ENCODE results near the gene CRIP2.

DNA sequence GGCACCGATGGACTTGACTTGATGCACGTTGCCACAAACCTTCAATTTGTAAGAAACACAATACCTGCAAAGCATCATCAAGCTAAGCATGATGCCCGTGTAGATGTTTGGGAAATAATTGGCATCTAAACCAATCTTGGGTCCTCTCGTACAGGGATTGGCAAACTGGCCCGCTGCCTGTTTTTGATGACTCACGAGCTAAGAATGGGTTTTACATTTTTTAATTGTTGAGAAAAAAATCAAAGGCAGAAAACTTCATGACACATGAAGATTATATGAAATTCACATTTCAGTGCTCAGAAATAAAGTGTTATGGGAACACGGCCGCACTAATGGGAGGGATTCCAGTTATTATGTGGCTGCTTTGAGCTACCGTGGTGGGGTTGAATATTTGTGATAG is 44.1 kb upstream of the CRIP2 start:
- TF ChIP-seq, protein P1, sequence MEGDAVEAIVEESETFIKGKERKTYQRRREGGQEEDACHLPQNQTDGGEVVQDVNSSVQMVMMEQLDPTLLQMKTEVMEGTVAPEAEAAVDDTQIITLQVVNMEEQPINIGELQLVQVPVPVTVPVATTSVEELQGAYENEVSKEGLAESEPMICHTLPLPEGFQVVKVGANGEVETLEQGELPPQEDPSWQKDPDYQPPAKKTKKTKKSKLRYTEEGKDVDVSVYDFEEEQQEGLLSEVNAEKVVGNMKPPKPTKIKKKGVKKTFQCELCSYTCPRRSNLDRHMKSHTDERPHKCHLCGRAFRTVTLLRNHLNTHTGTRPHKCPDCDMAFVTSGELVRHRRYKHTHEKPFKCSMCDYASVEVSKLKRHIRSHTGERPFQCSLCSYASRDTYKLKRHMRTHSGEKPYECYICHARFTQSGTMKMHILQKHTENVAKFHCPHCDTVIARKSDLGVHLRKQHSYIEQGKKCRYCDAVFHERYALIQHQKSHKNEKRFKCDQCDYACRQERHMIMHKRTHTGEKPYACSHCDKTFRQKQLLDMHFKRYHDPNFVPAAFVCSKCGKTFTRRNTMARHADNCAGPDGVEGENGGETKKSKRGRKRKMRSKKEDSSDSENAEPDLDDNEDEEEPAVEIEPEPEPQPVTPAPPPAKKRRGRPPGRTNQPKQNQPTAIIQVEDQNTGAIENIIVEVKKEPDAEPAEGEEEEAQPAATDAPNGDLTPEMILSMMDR (IDR thresholded peaks at IDR 0.05; ENCODE audit: low read depth, low read length) = no peak
- no peak for TF ChIP-seq EZH2phosphoT487 (IDR thresholded peaks at IDR 0.05; ENCODE audit: low read depth)

Measured in OCI-LY3 (cell line).